Measurements from ENCODE around the gene CALN1. TPM values are rescaled to one million over a fixed set of nuclear protein-coding genes. Genes with fewer than 3 reads are reported as not detected.
"Not testable (repeated sequence)": the region's sequence is repeated elsewhere in the genome, so short reads cannot be mapped to it uniquely, and the experiment has no call there.

Gene CALN1
- total RNA-seq (2014; rRNA removed; shearing (Covaris generic)), result not detected in 2 replicates
- not detected in 2 replicates for polyA plus RNA-seq (2014; cell fraction: nucleus; rRNA removed)

GRCh38 chr7:72412121-72412618, at the start of gene CALN1:
TSS of gene CALN1 (minus strand) at chr7:72412338.
- DNase-seq (ENCODE audit: extremely low read depth, low read depth), result not testable (repeated sequence)

- DNase-seq (ENCODE audit: extremely low read depth, low read depth), result no peak
These were observed 41.3 kb upstream of the CALN1 start for GRCh38 chr7:72453471-72453870.

- no peak for DNase-seq (ENCODE audit: extremely low read depth, low read depth)
These were observed 35.5 kb upstream of the CALN1 start for GRCh38 chr7:72447465-72448204.

GRCh38 chr7:72446591-72447462, 34.7 kb upstream of the CALN1 start:
- DNase-seq (ENCODE audit: extremely low read depth, low read depth), result no peak

- DNase-seq (ENCODE audit: extremely low read depth, low read depth), result no peak
These were observed 34.0 kb upstream of the CALN1 start for GRCh38 chr7:72446131-72446530.

GRCh38 chr7:72445580-72445979, 33.4 kb upstream of the CALN1 start:
- no peak for DNase-seq (ENCODE audit: extremely low read depth, low read depth)

GRCh38 chr7:72445075-72445474, 32.9 kb upstream of the CALN1 start:
- DNase-seq (ENCODE audit: extremely low read depth, low read depth), result no peak

- DNase-seq (ENCODE audit: extremely low read depth, low read depth), result no peak
These were observed 32.1 kb upstream of the CALN1 start for GRCh38 chr7:72444026-72444776.

GRCh38 chr7:72441791-72442190, 29.7 kb upstream of the CALN1 start:
- DNase-seq (ENCODE audit: extremely low read depth, low read depth), result no peak

- no peak for DNase-seq (ENCODE audit: extremely low read depth, low read depth)
These were observed 26.4 kb upstream of the CALN1 start for GRCh38 chr7:72438491-72438890.

GRCh38 chr7:72437610-72438009, 25.5 kb upstream of the CALN1 start:
- no peak for DNase-seq (ENCODE audit: extremely low read depth, low read depth)

- DNase-seq (ENCODE audit: extremely low read depth, low read depth), result no peak
These were observed 25.0 kb upstream of the CALN1 start for GRCh38 chr7:72437061-72437585.

GRCh38 chr7:72435925-72436480, 23.9 kb upstream of the CALN1 start:
- DNase-seq (ENCODE audit: extremely low read depth, low read depth), result no peak

- DNase-seq (ENCODE audit: extremely low read depth, low read depth), result no peak
These were observed 23.2 kb upstream of the CALN1 start for GRCh38 chr7:72435366-72435765.

GRCh38 chr7:72430531-72430930, 18.4 kb upstream of the CALN1 start:
- no peak for DNase-seq (ENCODE audit: extremely low read depth, low read depth)

GRCh38 chr7:72429316-72429715, 17.2 kb upstream of the CALN1 start:
- no peak for DNase-seq (ENCODE audit: extremely low read depth, low read depth)

GRCh38 chr7:72416846-72417245, 4.7 kb upstream of the CALN1 start:
- DNase-seq (ENCODE audit: extremely low read depth, low read depth), result no peak

GRCh38 chr7:72415586-72415985, 3.4 kb upstream of the CALN1 start:
- DNase-seq (ENCODE audit: extremely low read depth, low read depth), result no peak

- no peak for DNase-seq (ENCODE audit: extremely low read depth, low read depth)
These were observed 1.7 kb upstream of the CALN1 start for GRCh38 chr7:72413886-72414285.

GRCh38 chr7:72413290-72413689, 1.2 kb upstream of the CALN1 start:
- DNase-seq (ENCODE audit: extremely low read depth, low read depth), result no peak

Data from NCI-H460 (cell line).